Parathyroid adenoma (tissue), 2 donors: ENCODE results near the gene FRMPD3.

Experiments used
- H2AFZ ChIP-seq: fragments of 300-600 bp; sonication (generic); one replicate; pipeline ENCODE4 v1.7.0; 2017; ENCODE audit warnings: antibody characterized with exemption, mild to moderate bottlenecking
- H3K27ac ChIP-seq: fragments of 300-600 bp; sonication (generic); one replicate; pipeline ENCODE4 v1.7.0; 2017
- H3K27me3 ChIP-seq: fragments of 300-600 bp; sonication (generic); one replicate; pipeline ENCODE4 v1.7.0; 2017; ENCODE audit warnings: low read length; ENCODE audit not compliant: control insufficient read depth, insufficient read depth
- H3K36me3 ChIP-seq: fragments of 300-600 bp; sonication (generic); one replicate; pipeline ENCODE4 v1.7.0; 2017; ENCODE audit warnings: low read length; ENCODE audit not compliant: control insufficient read depth, insufficient read depth
- H3K4me1 ChIP-seq: fragments of 300-600 bp; sonication (generic); one replicate; pipeline ENCODE4 v1.7.0; 2017; ENCODE audit warnings: control low read depth
- H3K4me2 ChIP-seq: fragments of 300-600 bp; sonication (generic); one replicate; pipeline ENCODE4 v1.7.0; 2017; ENCODE audit warnings: low read length
- H3K4me3 ChIP-seq: fragments of 300-600 bp; sonication (generic); one replicate; pipeline ENCODE4 v1.7.0; 2017; ENCODE audit warnings: low read depth, low read length
- H3K79me2 ChIP-seq: fragments of 300-600 bp; sonication (generic); one replicate; pipeline ENCODE4 v1.7.0; 2017; ENCODE audit warnings: control low read depth
- H3K9ac ChIP-seq: fragments of 300-600 bp; sonication (generic); one replicate; pipeline ENCODE4 v1.7.0; 2017; ENCODE audit warnings: mild to moderate bottlenecking
- H3K9me3 ChIP-seq: fragments of 300-600 bp; sonication (generic); one replicate; pipeline ENCODE4 v1.7.0; 2017; ENCODE audit warnings: low read length; ENCODE audit not compliant: control insufficient read depth
- CTCF ChIP-seq: fragments of 300-600 bp; sonication (generic); IDR thresholded peaks from one replicate; pipeline ENCODE4 v1.7.0; 2017; ENCODE audit warnings: antibody characterized with exemption, mild to moderate bottlenecking
- donor health status: primary hyperparathyroidism.

FRMPD3 gene

GRCh38 chrX:107440187-107440586 lies 9.3 kb upstream of the FRMPD3 start:
- no peak overlapping the region for H3K4me3 ChIP-seq
- H3K36me3 ChIP-seq = no peaks in the 10 kb centered on the region
- no peak overlapping the region for H2AFZ ChIP-seq
- no peaks in the 10 kb centered on the region for H3K79me2 ChIP-seq
- H3K9me3 ChIP-seq = no peaks in the 10 kb centered on the region
- H3K27me3 ChIP-seq = no peaks in the 10 kb centered on the region
- H3K4me1 ChIP-seq = no peaks in the 10 kb centered on the region
- no peak overlapping the region for H3K9ac ChIP-seq
- H3K4me2 ChIP-seq = no peak overlapping the region
- H3K27ac ChIP-seq = no peak overlapping the region
- no peak for TF ChIP-seq CTCF

- H3K27ac ChIP-seq = no peak overlapping the region
- H3K4me1 ChIP-seq = no peaks in the 10 kb centered on the region
- H3K9me3 ChIP-seq = no peaks in the 10 kb centered on the region
- no peak overlapping the region for H3K4me2 ChIP-seq
- no peaks in the 10 kb centered on the region for H3K79me2 ChIP-seq
- no peak overlapping the region for H2AFZ ChIP-seq
- no peak overlapping the region for H3K9ac ChIP-seq
- no peaks in the 10 kb centered on the region for H3K27me3 ChIP-seq
- H3K4me3 ChIP-seq = no peak overlapping the region
- no peaks in the 10 kb centered on the region for H3K36me3 ChIP-seq
- TF ChIP-seq CTCF = no peak
These were observed 8.8 kb upstream of the FRMPD3 start for GRCh38 chrX:107440692-107441091.

- H3K36me3 ChIP-seq = no peaks in the 10 kb centered on the region
- no peak overlapping the region for H3K4me3 ChIP-seq
These were observed 6.4 kb upstream of the FRMPD3 start for GRCh38 chrX:107442914-107443527.

GRCh38 chrX:107445146-107445545 lies 4.3 kb upstream of the FRMPD3 start:
- no peak for TF ChIP-seq CTCF
- Histone ChIP-seq H3K27ac (no peak overlapping the region), H3K4me3 (no peak overlapping the region), H2AFZ (no peak overlapping the region), H3K4me2 (no peak overlapping the region), H3K79me2 (no peaks in the 10 kb centered on the region), H3K27me3 (no peaks in the 10 kb centered on the region), H3K4me1 (no peaks in the 10 kb centered on the region), H3K36me3 (no peaks in the 10 kb centered on the region), H3K9ac (no peak overlapping the region), H3K9me3 (no peaks in the 10 kb centered on the region)

More at GRCh38 chrX:107442914-107443527, 6.4 kb upstream of the FRMPD3 start:
- no peaks in the 10 kb centered on the region for H3K9me3 ChIP-seq
- no peaks in the 10 kb centered on the region for H3K79me2 ChIP-seq
- H3K27ac ChIP-seq = no peak overlapping the region
- H3K9ac ChIP-seq = no peak overlapping the region
- no peak for TF ChIP-seq CTCF
- H3K4me2 ChIP-seq = no peak overlapping the region
- H3K27me3 ChIP-seq = no peaks in the 10 kb centered on the region
- H2AFZ ChIP-seq = no peak overlapping the region
- no peaks in the 10 kb centered on the region for H3K4me1 ChIP-seq

GRCh38 chrX:107445631-107446030 lies 3.8 kb upstream of the FRMPD3 start:
- Histone ChIP-seq H3K4me3 (no peak overlapping the region), H3K9ac (no peak overlapping the region), H3K27me3 (no peaks in the 10 kb centered on the region), H2AFZ (no peak overlapping the region), H3K27ac (no peak overlapping the region), H3K36me3 (no peaks in the 10 kb centered on the region), H3K79me2 (no peaks in the 10 kb centered on the region), H3K4me1 (no peaks in the 10 kb centered on the region), H3K4me2 (no peak overlapping the region), H3K9me3 (no peaks in the 10 kb centered on the region)
- no peak for TF ChIP-seq CTCF
